ENCODE measurements around the gene CCBE1. TPM values are rescaled to one million over a fixed set of nuclear protein-coding genes. Genes with fewer than 3 reads are reported as not detected.

Gene CCBE1
- total and polyA plus RNA-seq, 9 of the 15 experiments (the other 6 are each of a cell fraction or from before 2014, with no cell fraction given): 0.20 TPM; not detected in 8

GRCh38 chr18:59402432-59403090 lies 294.7 kb downstream of the CCBE1 start:
- ATAC-seq (peak; percentile 100), DNase-seq (ENCODE audit: extremely low read depth in 1 of 4, low spot score in 3 of 4) (peak; percentile 41 to 70 (median 51)), FAIRE-seq (peak; percentile 86)
- in situ Hi-C loops (cut with MboI) (no loop called here), intact Hi-C loops (cut with micrococcal nuclease) (loop anchor here (5.0 kb wide), 4 partner anchors 95 to 320 kb away; no protein-coding TSS in a partner anchor)
- H3K9me3 ChIP-seq (replicated peaks; ENCODE audit: control insufficient read depth, insufficient read depth, low read depth, low read length): no peaks in the 10 kb centered on the region
- no TSS peak for BruUV-seq (replicated peaks)
- H2AFZ ChIP-seq (ENCODE audit: low read depth, low read length): no peak overlapping the region
- H3K27ac ChIP-seq (ENCODE audit: extremely low read depth, low read depth, low read length): no peak overlapping the region
- H3K27me3 ChIP-seq (ENCODE audit: control insufficient read depth in 2 of 2, insufficient read depth in 2 of 2, low read length in 2 of 2): no peaks in the 10 kb centered on the region; a peak in 1 of 5 replicates
- H3K4me2 ChIP-seq (ENCODE audit: insufficient read depth, low read length): no peak overlapping the region
- 0% methylated on average over 11 of the region's 13 CpGs for WGBS (ENCODE audit: insufficient coverage, low coverage, missing lambda C conversion rate)
- no peaks in the 10 kb centered on the region for H4K20me1 ChIP-seq (replicated peaks; ENCODE audit: control insufficient read depth, insufficient read depth, low read length)
- H3K36me3 ChIP-seq (ENCODE audit: control insufficient read depth, insufficient read depth, low read length): no peaks in the 10 kb centered on the region
- no peaks in the 10 kb centered on the region for H3K9me1 ChIP-seq (ENCODE audit: control insufficient read depth, insufficient read depth, low read length)
- no peaks in the 10 kb centered on the region for H3K79me2 ChIP-seq (ENCODE audit: control insufficient read depth, insufficient read depth, low read length)
- H3K4me3 ChIP-seq: no peak overlapping the region
- CTCF ChIA-PET (ENCODE audit: low intra/inter-chr PET ratio): interaction anchor here (1.3 to 3.0 kb wide), 3 partner anchors 92 to 153 kb away, joined by 6 to 40 read pairs (median 18); no protein-coding TSS in a partner anchor
- POLR2A ChIA-PET: interaction anchor here (1.2 kb wide), 1 partner anchor 32 kb away, joined by 3 read pairs; no protein-coding TSS in a partner anchor
- H3K4me1 ChIP-seq (replicated peaks in 1 of 2; ENCODE audit: control insufficient read depth in 2 of 2, insufficient read depth in 2 of 2, low read length in 2 of 2): no peaks in the 10 kb centered on the region; a peak in 1 of 5 replicates
- H3K9ac ChIP-seq (ENCODE audit: insufficient read depth in 1 of 2, low read depth in 2 of 2, low read length in 2 of 2): no peak overlapping the region
- TF ChIP-seq JUND (IDR thresholded peaks at IDR 0.05; ENCODE audit: borderline replicate concordance, low read depth, low read length) (peak; percentile 38; the same call in 1 of the 2 replicates), JUND (tag; IDR thresholded peaks at IDR 0.05; ENCODE audit: borderline replicate concordance, low read depth, low read length) (peak; percentile 31; the same call in 1 of the 3 replicates), KDM4B (IDR thresholded peaks at IDR 0.05; ENCODE audit: borderline replicate concordance in 2 of 2, low read depth in 1 of 2) (no peak), MAFK (IDR thresholded peaks at IDR 0.05; ENCODE audit: low read length) (no peak), CREM (IDR thresholded peaks at IDR 0.05; ENCODE audit: low read depth) (peak; percentile 27; the same call in 1 of the 2 replicates), RCOR1 (IDR thresholded peaks at IDR 0.05; ENCODE audit: borderline replicate concordance in 1 of 2, low read depth in 2 of 2, low read length in 2 of 2) (peak in 1 of 2 experiments; percentile 67; a peak in 1 of 4 replicates), PML (IDR thresholded peaks at IDR 0.05; ENCODE audit: low read length) (no peak), HDAC6 (IDR thresholded peaks at IDR 0.05; ENCODE audit: low read depth, low read length) (no peak), XRCC4 (IDR thresholded peaks at IDR 0.05; ENCODE audit: extremely low read depth, insufficient read depth, insufficient read length) (no peak), ZBTB7A (IDR thresholded peaks at IDR 0.05; ENCODE audit: borderline replicate concordance, control insufficient read depth, low read depth, low read length) (no peak), MCM5 (IDR thresholded peaks at IDR 0.05; ENCODE audit: low read depth) (no peak)
- TF ChIP-seq, protein P1, sequence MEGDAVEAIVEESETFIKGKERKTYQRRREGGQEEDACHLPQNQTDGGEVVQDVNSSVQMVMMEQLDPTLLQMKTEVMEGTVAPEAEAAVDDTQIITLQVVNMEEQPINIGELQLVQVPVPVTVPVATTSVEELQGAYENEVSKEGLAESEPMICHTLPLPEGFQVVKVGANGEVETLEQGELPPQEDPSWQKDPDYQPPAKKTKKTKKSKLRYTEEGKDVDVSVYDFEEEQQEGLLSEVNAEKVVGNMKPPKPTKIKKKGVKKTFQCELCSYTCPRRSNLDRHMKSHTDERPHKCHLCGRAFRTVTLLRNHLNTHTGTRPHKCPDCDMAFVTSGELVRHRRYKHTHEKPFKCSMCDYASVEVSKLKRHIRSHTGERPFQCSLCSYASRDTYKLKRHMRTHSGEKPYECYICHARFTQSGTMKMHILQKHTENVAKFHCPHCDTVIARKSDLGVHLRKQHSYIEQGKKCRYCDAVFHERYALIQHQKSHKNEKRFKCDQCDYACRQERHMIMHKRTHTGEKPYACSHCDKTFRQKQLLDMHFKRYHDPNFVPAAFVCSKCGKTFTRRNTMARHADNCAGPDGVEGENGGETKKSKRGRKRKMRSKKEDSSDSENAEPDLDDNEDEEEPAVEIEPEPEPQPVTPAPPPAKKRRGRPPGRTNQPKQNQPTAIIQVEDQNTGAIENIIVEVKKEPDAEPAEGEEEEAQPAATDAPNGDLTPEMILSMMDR (IDR thresholded peaks at IDR 0.05 in 2 of 3, conservative IDR thresholded peaks at IDR 0.05 in 1 of 3; ENCODE audit: insufficient read depth in 2 of 3, low read depth in 1 of 3, low read length in 3 of 3): peak; percentile 76 to 96 (median 80)
- TF ChIP-seq, protein P2, sequence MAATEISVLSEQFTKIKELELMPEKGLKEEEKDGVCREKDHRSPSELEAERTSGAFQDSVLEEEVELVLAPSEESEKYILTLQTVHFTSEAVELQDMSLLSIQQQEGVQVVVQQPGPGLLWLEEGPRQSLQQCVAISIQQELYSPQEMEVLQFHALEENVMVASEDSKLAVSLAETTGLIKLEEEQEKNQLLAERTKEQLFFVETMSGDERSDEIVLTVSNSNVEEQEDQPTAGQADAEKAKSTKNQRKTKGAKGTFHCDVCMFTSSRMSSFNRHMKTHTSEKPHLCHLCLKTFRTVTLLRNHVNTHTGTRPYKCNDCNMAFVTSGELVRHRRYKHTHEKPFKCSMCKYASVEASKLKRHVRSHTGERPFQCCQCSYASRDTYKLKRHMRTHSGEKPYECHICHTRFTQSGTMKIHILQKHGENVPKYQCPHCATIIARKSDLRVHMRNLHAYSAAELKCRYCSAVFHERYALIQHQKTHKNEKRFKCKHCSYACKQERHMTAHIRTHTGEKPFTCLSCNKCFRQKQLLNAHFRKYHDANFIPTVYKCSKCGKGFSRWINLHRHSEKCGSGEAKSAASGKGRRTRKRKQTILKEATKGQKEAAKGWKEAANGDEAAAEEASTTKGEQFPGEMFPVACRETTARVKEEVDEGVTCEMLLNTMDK (IDR thresholded peaks at IDR 0.05; ENCODE audit: borderline replicate concordance, insufficient read depth, low read depth, low read length, poor library complexity, severe bottlenecking): peak; percentile 51
